Stimulated activated CD4-positive, alpha-beta T cell treated with anti-CD3 and anti-CD28 coated beads, Interleukin-2, amount 100 ng/mL, for 24 hours (primary cell): ENCODE data around the gene WDR45B.
"Not testable (repeated sequence)": the region's sequence is repeated elsewhere in the genome, so short reads cannot be mapped to it uniquely, and the experiment has no call there.

ENCODE experiments used
- DNase-seq, 2 donors: peaks; one replicate each; pipeline ENCODE4 v3.0.0-alpha.2; 2020

WDR45B gene

GRCh38 chr17:82655523-82655922 lies 7.3 kb upstream of the WDR45B start:
- no peak for DNase-seq

GRCh38 chr17:82655038-82655479 lies 6.8 kb upstream of the WDR45B start:
- DNase-seq, result no peak

- not testable (repeated sequence) for DNase-seq
Measured at GRCh38 chr17:82654611-82655010, 6.4 kb upstream of the WDR45B start.

- DNase-seq, result no peak
Measured at GRCh38 chr17:82653651-82654528, 5.6 kb upstream of the WDR45B start.

GRCh38 chr17:82650723-82651122 lies 2.5 kb upstream of the WDR45B start:
- no peak for DNase-seq

- DNase-seq, result no peak
Measured at GRCh38 chr17:82649501-82650261, 1.4 kb upstream of the WDR45B start.

- DNase-seq, result peak; percentile 44
Measured at GRCh38 chr17:82648742-82649331, 593 bp upstream of the WDR45B start.

- peak; percentile 59 for DNase-seq
Measured at GRCh38 chr17:82647593-82648164, 565 bp downstream of the WDR45B start.

- DNase-seq, result no peak
Measured at GRCh38 chr17:82645516-82645915, 2.7 kb downstream of the WDR45B start.

GRCh38 chr17:82644148-82644547 lies 4.1 kb downstream of the WDR45B start:
- DNase-seq, result no peak

GRCh38 chr17:82642022-82642421 lies 6.2 kb downstream of the WDR45B start:
- no peak for DNase-seq

- no peak for DNase-seq
Measured at GRCh38 chr17:82640036-82640435, 8.2 kb downstream of the WDR45B start.

- DNase-seq, result no peak
Measured at GRCh38 chr17:82639628-82640027, 8.6 kb downstream of the WDR45B start.

- DNase-seq, result no peak
Measured at GRCh38 chr17:82638183-82638773, 10.0 kb downstream of the WDR45B start.

- no peak for DNase-seq
Measured at GRCh38 chr17:82636626-82637598, 11.3 kb downstream of the WDR45B start.

- DNase-seq, result no peak
Measured at GRCh38 chr17:82633343-82633742, 14.9 kb downstream of the WDR45B start.

- no peak for DNase-seq
Measured at GRCh38 chr17:82632451-82632850, 15.8 kb downstream of the WDR45B start.

- no peak for DNase-seq
Measured at GRCh38 chr17:82631544-82631943, 16.7 kb downstream of the WDR45B start.

- DNase-seq, result no peak
Measured at GRCh38 chr17:82630212-82630611, 18.0 kb downstream of the WDR45B start.

- no peak for DNase-seq
Measured at GRCh38 chr17:82629748-82630147, 18.5 kb downstream of the WDR45B start.

- DNase-seq, result no peak
Measured at GRCh38 chr17:82627405-82627804, 20.8 kb downstream of the WDR45B start.

- no peak for DNase-seq
Measured at GRCh38 chr17:82623707-82624106, 24.5 kb downstream of the WDR45B start.
